IPS-15b (cell line): ENCODE measurements around the gene OLFM3.

Source experiments
- H3K27me3 ChIP-seq: one replicate; pipeline ENCODE4 v1.6.1; 2013; ENCODE audit warnings: low read length; ENCODE audit not compliant: control insufficient read depth, insufficient read depth
- H3K36me3 ChIP-seq: one replicate; pipeline ENCODE4 v1.6.1; 2013; ENCODE audit warnings: low read length; ENCODE audit not compliant: control insufficient read depth, insufficient read depth
- H3K4me1 ChIP-seq: one replicate; pipeline ENCODE4 v1.6.1; 2013; ENCODE audit warnings: mild to moderate bottlenecking, low read length; ENCODE audit not compliant: control insufficient read depth, insufficient read depth
- H3K4me3 ChIP-seq: one replicate; pipeline ENCODE4 v1.5.1; 2013; ENCODE audit warnings: low read depth, low read length
- H3K9ac ChIP-seq: one replicate; pipeline ENCODE4 v1.6.1; 2013; ENCODE audit warnings: low read depth, mild to moderate bottlenecking, low read length
- H3K9me3 ChIP-seq: one replicate; pipeline ENCODE4 v1.6.1; 2013; ENCODE audit warnings: mild to moderate bottlenecking, low read length; ENCODE audit not compliant: control insufficient read depth, insufficient read depth

OLFM3 gene

GRCh38 chr1:101907264-101907663, 89.5 kb downstream of the OLFM3 start:
- Histone ChIP-seq H3K27me3 (no peaks in the 10 kb centered on the region), H3K9ac (no peak overlapping the region), H3K4me1 (peaks cover 12% of the 10 kb centered on the region), H3K9me3 (no peaks in the 10 kb centered on the region), H3K4me3 (no peak overlapping the region), H3K36me3 (no peaks in the 10 kb centered on the region)

- Histone ChIP-seq H3K36me3 (no peaks in the 10 kb centered on the region), H3K9ac (no peak overlapping the region), H3K27me3 (no peaks in the 10 kb centered on the region), H3K4me3 (no peak overlapping the region), H3K9me3 (no peaks in the 10 kb centered on the region), H3K4me1 (peaks cover 12% of the 10 kb centered on the region)
These were observed 91.4 kb downstream of the OLFM3 start for GRCh38 chr1:101905283-101905835.

GRCh38 chr1:101902199-101902598, 94.5 kb downstream of the OLFM3 start:
- Histone ChIP-seq H3K9ac (no peak overlapping the region), H3K4me3 (no peak overlapping the region), H3K27me3 (no peaks in the 10 kb centered on the region), H3K9me3 (no peaks in the 10 kb centered on the region), H3K36me3 (no peaks in the 10 kb centered on the region), H3K4me1 (peaks cover 6% of the 10 kb centered on the region)

- Histone ChIP-seq H3K9me3 (no peaks in the 10 kb centered on the region), H3K4me1 (no peaks in the 10 kb centered on the region), H3K4me3 (no peak overlapping the region), H3K36me3 (no peaks in the 10 kb centered on the region), H3K27me3 (no peaks in the 10 kb centered on the region), H3K9ac (no peak overlapping the region)
These were observed 98.6 kb downstream of the OLFM3 start for GRCh38 chr1:101898137-101898536.

GRCh38 chr1:101884621-101885020, 112.1 kb downstream of the OLFM3 start:
- Histone ChIP-seq H3K9ac (no peak overlapping the region), H3K9me3 (no peaks in the 10 kb centered on the region), H3K27me3 (no peaks in the 10 kb centered on the region), H3K36me3 (no peaks in the 10 kb centered on the region), H3K4me1 (no peaks in the 10 kb centered on the region), H3K4me3 (no peak overlapping the region)

- H3K9ac ChIP-seq, result no peak overlapping the region
- no peaks in the 10 kb centered on the region for H3K9me3 ChIP-seq
- H3K36me3 ChIP-seq, result no peaks in the 10 kb centered on the region
- H3K4me1 ChIP-seq, result no peaks in the 10 kb centered on the region
- H3K27me3 ChIP-seq, result no peaks in the 10 kb centered on the region
- H3K4me3 ChIP-seq, result no peak overlapping the region
These were observed 120.8 kb downstream of the OLFM3 start for GRCh38 chr1:101875891-101876290.

- Histone ChIP-seq H3K36me3 (no peaks in the 10 kb centered on the region), H3K4me3 (no peak overlapping the region), H3K9me3 (no peaks in the 10 kb centered on the region), H3K4me1 (no peaks in the 10 kb centered on the region), H3K9ac (no peak overlapping the region), H3K27me3 (no peaks in the 10 kb centered on the region)
These were observed 123.1 kb downstream of the OLFM3 start for GRCh38 chr1:101873672-101874071.

- Histone ChIP-seq H3K36me3 (no peaks in the 10 kb centered on the region), H3K4me1 (no peaks in the 10 kb centered on the region), H3K4me3 (no peak overlapping the region), H3K9me3 (no peaks in the 10 kb centered on the region), H3K27me3 (no peaks in the 10 kb centered on the region), H3K9ac (no peak overlapping the region)
These were observed 136.8 kb downstream of the OLFM3 start for GRCh38 chr1:101859941-101860340.

- Histone ChIP-seq H3K27me3 (no peaks in the 10 kb centered on the region), H3K4me3 (no peak overlapping the region), H3K9ac (no peak overlapping the region), H3K36me3 (no peaks in the 10 kb centered on the region), H3K4me1 (no peaks in the 10 kb centered on the region), H3K9me3 (no peaks in the 10 kb centered on the region)
These were observed 142.5 kb downstream of the OLFM3 start for GRCh38 chr1:101854271-101854670.

- no peak overlapping the region for H3K4me3 ChIP-seq
- no peaks in the 10 kb centered on the region for H3K36me3 ChIP-seq
- H3K9me3 ChIP-seq, result no peaks in the 10 kb centered on the region
- no peaks in the 10 kb centered on the region for H3K4me1 ChIP-seq
- no peak overlapping the region for H3K9ac ChIP-seq
- H3K27me3 ChIP-seq, result no peaks in the 10 kb centered on the region
These were observed 143.8 kb downstream of the OLFM3 start for GRCh38 chr1:101852936-101853335.

GRCh38 chr1:101849356-101849755, 147.4 kb downstream of the OLFM3 start:
- Histone ChIP-seq H3K9me3 (no peaks in the 10 kb centered on the region), H3K4me3 (no peak overlapping the region), H3K9ac (no peak overlapping the region), H3K4me1 (no peaks in the 10 kb centered on the region), H3K27me3 (no peaks in the 10 kb centered on the region), H3K36me3 (no peaks in the 10 kb centered on the region)

GRCh38 chr1:101847626-101848025, 149.1 kb downstream of the OLFM3 start:
- H3K4me1 ChIP-seq, result peaks cover 3% of the 10 kb centered on the region
- H3K27me3 ChIP-seq, result no peaks in the 10 kb centered on the region
- H3K36me3 ChIP-seq, result no peaks in the 10 kb centered on the region
- H3K4me3 ChIP-seq, result no peak overlapping the region
- no peak overlapping the region for H3K9ac ChIP-seq
- H3K9me3 ChIP-seq, result no peaks in the 10 kb centered on the region
